A204.1 (cell line): ENCODE measurements around the gene HEATR9.

ENCODE experiments used
- FAIRE-seq: peaks from 2 replicates; lab custom pipeline; 2012; peaks lifted over from hg19 to GRCh38; lab: Jason Lieb, UNC

The HEATR9 gene

GRCh38 chr17:35893751-35894150 is 25.1 kb upstream of the HEATR9 start:
- no peak for FAIRE-seq

GRCh38 chr17:35892091-35893035 is 23.7 kb upstream of the HEATR9 start:
- FAIRE-seq = no peak

GRCh38 chr17:35891269-35891668 is 22.6 kb upstream of the HEATR9 start:
- no peak for FAIRE-seq

- no peak for FAIRE-seq
Measured at GRCh38 chr17:35890774-35891155, 22.1 kb upstream of the HEATR9 start.

GRCh38 chr17:35889818-35890773 is 21.4 kb upstream of the HEATR9 start:
- no peak for FAIRE-seq

- no peak for FAIRE-seq
Measured at GRCh38 chr17:35889241-35889640, 20.6 kb upstream of the HEATR9 start.

- no peak for FAIRE-seq
Measured at GRCh38 chr17:35879773-35880654, 11.3 kb upstream of the HEATR9 start, which contains the start of gene CCL5. TSS of gene CCL5 (minus strand) at chr17:35880360.

- FAIRE-seq = no peak
Measured at GRCh38 chr17:35878361-35878760, 9.7 kb upstream of the HEATR9 start.

GRCh38 chr17:35877345-35878029 is 8.8 kb upstream of the HEATR9 start:
- no peak for FAIRE-seq

- no peak for FAIRE-seq
Measured at GRCh38 chr17:35876534-35876933, 7.8 kb upstream of the HEATR9 start.

- no peak for FAIRE-seq
Measured at GRCh38 chr17:35875800-35876139, 7.1 kb upstream of the HEATR9 start.

GRCh38 chr17:35875072-35875799 is 6.5 kb upstream of the HEATR9 start:
- no peak for FAIRE-seq

GRCh38 chr17:35872196-35872980 is 3.7 kb upstream of the HEATR9 start:
- FAIRE-seq = no peak

GRCh38 chr17:35870906-35871819 is 2.5 kb upstream of the HEATR9 start:
- no peak for FAIRE-seq

GRCh38 chr17:35867574-35867973 is 1.1 kb downstream of the HEATR9 start:
- FAIRE-seq = no peak

GRCh38 chr17:35866341-35866950 is 2.2 kb downstream of the HEATR9 start:
- no peak for FAIRE-seq

- no peak for FAIRE-seq
Measured at GRCh38 chr17:35865412-35866340, 3.0 kb downstream of the HEATR9 start.
